Stimulated activated CD8-positive, alpha-beta memory T cell treated with anti-CD3 and anti-CD28 coated beads, Interleukin-4, amount 100 ng/mL, for 48 hours (primary cell): ENCODE data around the gene TMEM164.
"Not testable (repeated sequence)": the region's sequence is repeated elsewhere in the genome, so short reads cannot be mapped to it uniquely, and the experiment has no call there.

Source experiments
- DNase-seq: peaks from one replicate; pipeline ENCODE4 v3.0.0-alpha.2; 2020

Gene TMEM164

DNA sequence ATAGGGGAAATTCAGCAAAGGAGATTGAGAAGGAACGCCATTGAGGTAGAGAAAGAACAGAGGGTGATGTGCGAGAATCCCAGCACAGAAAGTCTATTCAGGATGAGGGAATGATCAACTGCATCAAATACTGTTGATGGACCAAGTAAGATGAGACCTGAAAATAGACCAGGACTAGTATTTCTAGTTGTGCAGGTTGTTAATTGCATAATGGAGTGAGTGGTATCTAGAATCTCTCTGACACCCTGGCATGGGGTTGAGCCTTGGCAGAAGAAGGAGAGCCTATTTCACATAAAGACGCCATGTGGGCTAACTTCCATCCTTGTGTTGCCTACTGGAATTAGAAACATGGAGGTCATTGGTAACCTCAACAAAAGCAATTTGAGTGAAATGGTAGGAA lies 135.6 kb downstream of the TMEM164 start:
- DNase-seq, result no peak

GRCh38 chrX:110139172-110139571 lies 136.3 kb downstream of the TMEM164 start:
- no peak for DNase-seq

DNA sequence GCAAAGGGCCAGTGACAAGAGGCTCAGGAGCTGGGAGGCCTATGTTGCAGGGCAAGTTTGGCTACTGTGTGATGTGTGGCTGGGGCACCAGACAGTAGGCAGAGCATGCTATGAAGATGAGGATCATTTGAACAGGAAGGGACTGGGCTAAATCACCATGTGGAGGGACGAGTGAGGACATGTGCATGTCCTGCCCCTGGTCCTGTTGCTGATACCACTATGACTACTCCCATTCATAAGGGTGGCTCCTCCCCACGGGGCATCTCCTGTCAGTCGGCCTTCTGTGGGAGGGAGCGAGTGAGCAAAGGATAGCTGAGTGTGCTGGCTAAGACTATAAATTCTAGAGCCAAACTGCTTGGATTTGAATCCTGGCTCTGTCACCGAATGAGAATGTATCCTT lies 139.2 kb downstream of the TMEM164 start:
- DNase-seq, result no peak

DNA sequence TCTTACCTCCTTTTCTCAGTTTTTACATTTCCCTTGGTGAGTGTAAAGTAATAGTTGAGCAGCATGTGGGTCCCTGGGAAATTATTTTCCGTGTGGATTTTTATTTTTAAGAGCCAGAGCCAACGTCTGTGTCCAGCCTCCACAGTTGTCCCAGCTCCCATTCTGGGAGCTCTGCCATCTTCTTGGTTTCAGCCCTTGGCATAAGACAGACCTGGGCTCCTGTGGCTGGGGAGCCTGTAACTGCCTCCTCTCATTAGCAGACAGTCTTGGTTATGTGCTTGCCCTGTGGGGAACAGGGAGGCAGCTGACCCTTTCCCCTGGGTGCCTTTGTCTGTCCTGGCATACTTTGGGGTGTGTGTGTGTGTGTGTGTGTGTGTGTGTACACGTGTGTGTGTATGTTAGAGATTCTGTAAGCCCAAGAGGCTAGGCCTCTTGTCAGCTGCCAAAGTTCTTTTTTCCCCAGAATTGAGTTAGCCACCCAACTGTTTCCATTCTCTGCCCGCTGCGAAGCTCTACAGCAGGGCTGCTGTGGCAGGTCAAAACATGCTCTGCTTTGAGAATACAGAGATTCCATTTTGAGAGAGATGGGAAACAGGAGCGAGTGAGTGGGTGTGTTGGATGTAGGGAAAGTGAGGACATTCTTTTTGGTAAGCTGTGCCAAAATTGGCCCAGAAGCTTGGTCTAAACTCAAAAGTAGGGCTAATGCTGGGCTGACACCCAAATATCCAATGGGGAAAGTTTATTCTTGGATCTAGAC lies 140.7 kb downstream of the TMEM164 start:
- no peak for DNase-seq

- DNase-seq, result no peak
These were observed 142.4 kb downstream of the TMEM164 start for GRCh38 chrX:110145311-110145710.

DNA sequence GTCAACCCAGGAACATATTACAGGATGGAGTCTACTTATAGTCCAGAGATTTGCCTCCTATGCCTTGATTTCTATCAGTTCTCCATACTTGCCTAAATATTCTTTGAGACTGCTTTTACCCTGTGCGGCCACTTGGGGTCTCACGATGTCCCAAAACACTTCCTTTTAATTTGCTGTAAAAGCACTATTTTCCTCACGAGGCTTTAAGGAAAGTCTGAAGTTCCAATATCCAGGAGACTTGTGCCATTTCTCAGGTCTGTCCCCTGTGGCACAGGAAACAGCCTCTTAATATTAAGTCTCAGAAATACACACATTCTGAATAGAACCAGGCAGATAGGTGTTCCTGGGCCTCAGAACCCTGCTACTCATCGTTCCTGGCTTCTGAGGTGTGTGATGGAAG lies 142.9 kb downstream of the TMEM164 start:
- peak; percentile 23 for DNase-seq

- DNase-seq, result peak; percentile 25
These were observed 143.6 kb downstream of the TMEM164 start for GRCh38 chrX:110146521-110146920.

DNA sequence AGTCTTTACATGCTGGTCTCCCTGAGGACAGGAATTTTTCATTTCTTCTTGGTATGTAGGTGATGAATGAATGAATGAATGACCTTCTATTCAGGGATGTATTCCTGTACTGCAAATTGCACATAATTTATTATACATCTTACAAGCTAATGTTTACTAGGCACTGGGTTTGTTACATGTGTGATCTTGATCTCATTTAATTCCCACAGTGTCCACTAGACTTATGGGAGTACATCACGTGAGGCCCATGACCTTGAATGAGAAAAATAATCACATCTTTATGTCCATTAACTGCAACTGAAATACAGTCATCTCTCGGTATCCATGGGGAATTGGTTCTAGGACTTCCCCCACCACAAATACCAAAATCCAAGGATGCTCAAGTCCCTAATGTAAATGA lies 150.3 kb downstream of the TMEM164 start:
- DNase-seq, result no peak

- no peak for DNase-seq
These were observed 151.0 kb downstream of the TMEM164 start for GRCh38 chrX:110153896-110154295.

DNA sequence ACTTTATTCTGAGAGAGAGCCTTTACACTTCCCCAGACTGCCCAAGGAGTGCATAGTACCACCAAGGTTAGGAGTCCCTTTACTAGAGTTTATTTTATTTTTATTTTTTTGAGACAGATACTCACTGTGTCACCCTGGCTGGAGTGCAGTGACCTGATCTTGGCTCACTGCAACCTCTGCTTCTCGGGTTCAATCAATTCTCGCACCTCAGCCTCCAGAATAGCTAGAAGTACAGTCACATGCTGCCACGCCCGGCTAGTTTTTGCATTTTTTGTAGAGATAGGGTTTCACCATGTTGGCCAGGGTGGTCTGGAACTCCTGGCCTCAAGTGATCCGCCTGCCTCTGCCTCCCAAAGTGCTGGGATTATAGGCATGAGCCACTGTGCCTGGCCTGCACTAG lies 151.4 kb downstream of the TMEM164 start:
- DNase-seq, result not testable (repeated sequence)

GRCh38 chrX:110155759-110156158 lies 152.8 kb downstream of the TMEM164 start:
- no peak for DNase-seq

- DNase-seq, result no peak
These were observed 153.3 kb downstream of the TMEM164 start for GRCh38 chrX:110156167-110156754.

DNA sequence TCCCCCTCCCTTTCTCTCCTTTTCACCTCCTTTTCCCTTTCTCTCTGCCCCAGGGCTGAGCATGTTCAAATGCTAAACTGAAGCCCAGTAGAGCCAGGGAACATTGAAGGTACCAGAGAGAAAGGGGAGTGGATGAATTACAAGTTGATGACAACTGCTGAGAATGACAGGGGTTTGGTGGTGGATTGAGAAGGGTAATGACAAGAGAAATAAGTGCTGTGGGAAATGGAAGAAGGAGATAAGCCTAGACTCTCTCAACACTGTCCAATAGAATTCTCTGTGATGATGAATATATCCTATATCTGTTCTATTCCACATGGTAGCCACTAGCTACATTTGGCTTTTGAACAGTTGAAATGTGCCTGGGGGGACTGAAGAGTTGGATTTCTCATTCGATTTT lies 154.5 kb downstream of the TMEM164 start:
- DNase-seq, result no peak

DNA sequence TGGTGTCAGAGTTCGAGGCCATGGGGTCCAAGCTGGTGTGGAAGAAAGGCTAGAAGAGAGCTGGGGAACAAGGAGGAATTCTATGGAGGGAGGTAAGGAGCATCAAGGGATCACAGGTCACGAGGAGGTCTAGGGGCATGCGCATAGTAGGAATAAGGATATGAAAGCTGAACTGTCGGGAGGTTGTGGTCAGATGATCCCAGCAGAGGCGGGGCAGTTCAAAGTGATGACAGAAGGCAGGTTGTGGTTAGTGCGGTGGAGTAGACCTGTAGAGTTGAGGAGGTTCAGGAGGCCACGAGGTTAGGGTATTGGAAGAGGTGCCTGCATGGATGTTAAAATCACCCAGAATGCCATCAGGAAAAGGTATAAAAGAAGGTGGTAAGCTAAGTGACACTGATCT lies 156.3 kb downstream of the TMEM164 start:
- DNase-seq, result no peak

GRCh38 chrX:110159865-110160264 lies 157.0 kb downstream of the TMEM164 start:
- no peak for DNase-seq

GRCh38 chrX:110161361-110161686 lies 158.4 kb downstream of the TMEM164 start:
- DNase-seq, result no peak

DNA sequence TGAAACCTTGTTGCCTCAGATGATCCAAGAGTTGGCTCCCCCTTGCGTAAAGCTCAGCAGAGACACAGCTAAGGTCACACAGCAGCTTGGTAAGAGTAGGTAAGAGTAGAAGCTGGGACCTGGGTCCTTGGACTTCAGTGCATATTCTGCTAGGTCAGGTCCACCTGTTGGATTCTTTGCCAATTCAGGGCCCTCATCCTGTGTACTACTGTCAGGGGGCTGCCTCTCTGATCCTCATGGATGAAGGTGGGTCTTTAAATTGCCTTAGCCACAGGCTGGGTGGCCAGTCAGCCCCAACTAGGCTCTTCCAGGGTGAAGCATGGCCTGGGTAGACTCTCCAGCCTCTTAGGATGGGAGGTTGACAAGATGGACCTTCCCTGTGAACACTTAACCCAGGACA lies 159.2 kb downstream of the TMEM164 start:
- no peak for DNase-seq

DNA sequence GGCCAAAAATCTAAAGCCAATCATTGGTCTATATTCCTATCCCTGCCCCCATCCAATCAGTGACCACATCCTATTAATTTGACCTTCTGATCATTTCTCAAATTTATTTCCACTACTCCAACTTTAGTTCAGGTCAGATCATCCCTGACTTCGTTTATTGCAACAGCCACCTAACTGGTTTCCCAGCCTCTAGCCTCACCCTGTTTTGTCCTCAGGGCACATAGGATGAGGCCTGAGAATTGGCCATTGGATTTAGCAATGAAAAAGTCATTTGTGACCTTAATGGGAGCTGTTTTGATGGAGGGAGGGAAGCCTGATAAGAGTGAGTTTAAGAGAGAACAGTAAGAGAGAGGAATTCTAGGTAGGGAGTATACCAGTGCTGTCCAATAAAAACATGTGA lies 160.0 kb downstream of the TMEM164 start:
- no peak for DNase-seq

- no peak for DNase-seq
These were observed 160.6 kb downstream of the TMEM164 start for GRCh38 chrX:110163488-110163887.

DNA sequence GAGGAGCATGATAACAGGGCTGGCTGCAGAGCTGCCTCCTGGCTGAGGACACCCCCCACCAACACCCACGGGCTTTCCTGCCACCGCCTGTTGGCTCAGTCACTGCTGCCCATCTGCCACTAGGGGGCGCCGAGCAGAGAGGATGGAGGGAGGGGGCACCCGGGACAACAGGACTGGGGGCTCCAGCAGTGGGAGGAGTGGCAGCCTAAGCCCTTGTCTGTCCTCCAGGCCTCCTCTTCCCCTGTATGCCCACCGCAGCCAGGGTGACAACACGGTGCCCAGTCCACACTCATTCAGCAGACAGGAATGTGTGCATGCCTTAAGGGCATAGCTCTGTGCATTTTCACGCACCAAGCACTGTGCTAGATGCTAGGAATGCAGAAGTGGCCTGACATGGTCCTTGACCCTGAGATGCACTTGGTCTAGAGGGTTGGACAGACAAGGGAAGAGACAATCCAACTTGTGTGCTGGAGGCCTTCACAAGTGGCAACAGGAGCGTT lies 165.1 kb downstream of the TMEM164 start:
- peak; percentile 69 for DNase-seq

- no peak for DNase-seq
These were observed 165.7 kb downstream of the TMEM164 start for GRCh38 chrX:110168585-110168984.

GRCh38 chrX:110170029-110170428 lies 167.1 kb downstream of the TMEM164 start:
- DNase-seq, result no peak

DNA sequence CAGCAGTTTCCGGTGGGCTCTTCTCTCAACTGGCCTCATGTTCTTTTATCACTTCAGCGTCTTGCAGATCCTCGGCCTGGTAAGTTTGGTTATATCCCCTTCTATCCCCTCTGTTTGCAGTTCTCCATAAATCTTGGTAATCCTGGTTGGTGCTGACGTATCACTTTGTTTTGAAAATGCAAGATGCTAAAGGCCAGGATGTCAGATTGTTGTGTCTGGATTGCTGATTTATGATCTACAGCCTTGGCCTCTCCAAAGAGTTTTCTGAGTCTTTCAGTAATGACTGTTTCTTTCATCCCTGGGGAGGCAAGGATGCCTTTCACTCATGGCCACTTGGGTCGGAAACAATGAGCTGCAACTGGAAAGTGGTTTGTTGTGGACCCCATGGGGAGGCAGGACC lies 168.5 kb downstream of the TMEM164 start:
- no peak for DNase-seq

DNA sequence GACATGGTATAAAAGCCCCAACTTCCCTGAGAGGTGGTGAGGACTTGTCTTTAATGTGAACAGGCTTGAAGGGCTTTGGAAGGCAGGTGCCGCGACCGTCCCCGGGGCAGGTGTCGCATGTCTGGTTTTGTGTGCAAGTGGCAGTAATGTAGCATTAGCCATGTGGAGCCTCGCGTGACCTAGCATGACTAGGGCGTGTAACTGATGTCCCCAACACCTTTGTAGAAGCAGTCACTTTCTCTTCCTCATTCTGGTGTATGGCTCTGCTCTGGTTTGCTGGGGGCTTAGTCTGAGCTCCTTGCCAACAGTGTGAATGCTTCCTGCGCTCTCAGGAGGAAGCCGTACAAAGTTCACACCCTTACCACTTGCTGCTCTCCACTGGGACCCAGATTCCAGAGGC lies 169.3 kb downstream of the TMEM164 start:
- no peak for DNase-seq
